HFF-Myc (cell line): ENCODE measurements around the gene LYZL1.
"Not testable (repeated sequence)": the region's sequence is repeated elsewhere in the genome, so short reads cannot be mapped to it uniquely, and the experiment has no call there.

Experiments used
- DNase-seq: peaks from one replicate; pipeline ENCODE4 v3.0.0-alpha.2; 2011; ENCODE audit warnings: low read depth; ENCODE audit errors: extremely low read depth
- H3K4me3 ChIP-seq: replicated peaks from 2 replicates; pipeline ENCODE4 v1.5.1; 2011; ENCODE audit warnings: low read depth, mild to moderate bottlenecking, control low read depth, low read length
- TF ChIP-seq, protein P1 (sequence below): IDR thresholded peaks from 2 replicates; pipeline ENCODE4 v1.5.1; 2012; ENCODE audit warnings: mild to moderate bottlenecking, low read depth, low read length, control low read depth; ENCODE audit errors: missing control alignments

LYZL1 gene

DNA sequence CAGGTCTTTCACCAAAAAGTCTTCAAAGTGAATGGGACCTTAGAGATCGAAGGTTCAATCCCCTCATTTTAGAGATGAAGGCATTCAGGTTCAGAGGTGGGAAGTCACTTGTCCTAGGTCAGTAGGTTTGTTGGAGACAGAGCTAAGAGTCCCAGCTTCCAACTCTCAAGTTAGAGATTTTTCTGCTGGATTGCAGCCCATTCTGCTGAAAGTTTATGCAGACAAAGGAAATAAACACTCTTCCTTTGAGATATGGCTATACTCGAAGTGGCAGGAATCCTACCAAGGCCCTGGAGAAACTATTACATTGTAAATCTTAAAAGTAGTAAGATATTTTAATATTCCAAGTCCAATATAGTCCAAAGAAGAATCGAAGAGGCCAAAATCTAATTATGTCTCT is 64.4 kb downstream of the LYZL1 start:
- no peak overlapping the region for H3K4me3 ChIP-seq
- TF ChIP-seq, protein P1, sequence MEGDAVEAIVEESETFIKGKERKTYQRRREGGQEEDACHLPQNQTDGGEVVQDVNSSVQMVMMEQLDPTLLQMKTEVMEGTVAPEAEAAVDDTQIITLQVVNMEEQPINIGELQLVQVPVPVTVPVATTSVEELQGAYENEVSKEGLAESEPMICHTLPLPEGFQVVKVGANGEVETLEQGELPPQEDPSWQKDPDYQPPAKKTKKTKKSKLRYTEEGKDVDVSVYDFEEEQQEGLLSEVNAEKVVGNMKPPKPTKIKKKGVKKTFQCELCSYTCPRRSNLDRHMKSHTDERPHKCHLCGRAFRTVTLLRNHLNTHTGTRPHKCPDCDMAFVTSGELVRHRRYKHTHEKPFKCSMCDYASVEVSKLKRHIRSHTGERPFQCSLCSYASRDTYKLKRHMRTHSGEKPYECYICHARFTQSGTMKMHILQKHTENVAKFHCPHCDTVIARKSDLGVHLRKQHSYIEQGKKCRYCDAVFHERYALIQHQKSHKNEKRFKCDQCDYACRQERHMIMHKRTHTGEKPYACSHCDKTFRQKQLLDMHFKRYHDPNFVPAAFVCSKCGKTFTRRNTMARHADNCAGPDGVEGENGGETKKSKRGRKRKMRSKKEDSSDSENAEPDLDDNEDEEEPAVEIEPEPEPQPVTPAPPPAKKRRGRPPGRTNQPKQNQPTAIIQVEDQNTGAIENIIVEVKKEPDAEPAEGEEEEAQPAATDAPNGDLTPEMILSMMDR: no peak
- no peak for DNase-seq

DNA sequence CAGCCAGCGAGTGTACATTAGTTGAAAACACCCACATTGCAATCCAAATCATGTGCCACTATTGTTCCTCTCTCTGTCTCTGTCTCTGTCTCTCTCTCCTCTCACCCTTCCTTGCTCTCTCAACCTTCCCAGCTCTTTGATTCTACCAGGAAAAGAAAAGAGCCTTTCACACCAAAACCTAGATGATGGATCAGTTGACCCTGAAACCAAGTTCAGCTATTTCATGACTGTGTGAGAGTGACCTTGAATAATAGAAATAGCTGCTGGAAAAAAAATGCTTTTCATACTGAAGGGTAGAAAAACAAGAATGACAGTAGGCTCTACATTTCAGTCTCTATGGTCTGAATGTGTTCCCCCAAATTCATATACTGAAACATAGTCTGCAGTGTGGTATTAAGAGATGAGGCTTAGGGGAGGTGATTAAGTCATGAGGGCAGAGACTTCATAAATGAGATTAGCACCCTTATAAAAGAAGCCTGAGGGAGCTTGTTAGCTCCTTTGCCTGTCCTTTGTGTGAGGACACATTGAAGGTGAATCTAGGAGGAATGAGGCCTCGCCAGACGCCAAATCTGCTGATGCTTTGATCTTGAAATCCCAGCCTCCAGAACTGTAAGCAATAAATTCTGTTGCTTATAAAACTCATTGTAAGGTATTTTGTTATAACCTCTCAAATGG is 65.2 kb downstream of the LYZL1 start:
- H3K4me3 ChIP-seq: no peak overlapping the region
- TF ChIP-seq, protein P1: no peak
- no peak for DNase-seq

DNA sequence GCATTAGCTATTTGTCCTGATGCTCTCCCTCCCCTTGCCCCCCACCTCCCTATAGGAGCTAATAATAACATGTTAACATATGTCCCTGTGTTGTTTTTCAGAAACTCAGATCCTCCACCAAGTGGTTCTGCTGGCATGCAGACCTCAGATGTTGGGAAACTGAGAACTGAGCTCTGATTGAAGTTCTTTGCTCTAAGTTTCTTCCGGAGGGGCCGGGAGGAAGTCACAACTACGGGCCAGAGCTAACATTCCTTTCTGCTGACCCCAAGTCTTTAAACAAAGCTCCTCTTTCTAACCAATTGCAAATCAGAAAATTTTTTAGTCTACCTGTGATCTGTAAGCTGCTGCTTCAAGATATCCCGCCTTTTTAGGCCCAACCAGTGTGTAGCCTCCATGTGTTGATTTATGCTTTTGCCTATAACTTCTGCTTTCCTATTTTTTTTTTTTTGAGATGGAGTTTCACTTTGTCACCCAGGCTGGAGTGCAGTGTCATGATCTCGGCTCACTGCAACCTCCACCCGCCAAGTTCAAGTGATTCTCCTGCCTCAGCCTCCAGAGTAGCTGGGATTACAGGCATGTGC is 66.6 kb downstream of the LYZL1 start:
- TF ChIP-seq, protein P1: no peak
- no peak for DNase-seq
- no peak overlapping the region for H3K4me3 ChIP-seq

GRCh38 chr10:29356931-29357330 is 68.1 kb downstream of the LYZL1 start:
- DNase-seq: no peak
- TF ChIP-seq, protein P1: no peak
- H3K4me3 ChIP-seq: no peak overlapping the region

GRCh38 chr10:29358010-29358616 is 69.2 kb downstream of the LYZL1 start:
- TF ChIP-seq, protein P1: no peak
- no peak for DNase-seq
- no peak overlapping the region for H3K4me3 ChIP-seq

DNA sequence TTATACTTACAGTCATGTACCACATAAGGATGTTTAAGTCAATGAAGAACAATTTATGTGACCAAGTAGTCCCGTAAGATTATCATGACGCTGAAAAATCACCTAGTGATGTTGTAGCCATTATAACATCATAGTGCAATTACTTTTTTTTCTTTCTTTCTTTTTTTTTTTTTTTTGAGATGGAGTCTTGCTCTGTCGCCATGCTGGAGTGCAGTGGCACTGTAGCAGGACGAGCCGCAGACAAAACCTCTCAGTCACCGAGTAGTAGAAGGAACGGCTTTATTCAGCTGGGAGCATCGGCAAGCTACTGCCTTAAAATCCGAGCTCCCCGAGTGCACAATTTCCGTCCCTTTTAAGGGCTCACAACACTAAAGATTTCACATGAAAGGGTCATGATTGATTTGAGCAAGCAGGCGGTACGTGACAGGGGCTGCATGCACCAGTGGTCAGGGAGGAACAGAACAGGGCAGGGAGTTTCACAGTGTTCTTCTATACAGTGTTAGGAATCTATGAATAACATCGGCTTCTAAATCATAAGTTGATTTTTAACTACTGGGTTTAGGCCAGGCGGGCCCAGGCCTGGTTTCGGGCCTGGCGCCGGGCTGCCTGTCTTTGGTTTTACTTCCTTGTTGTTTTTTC is 71.5 kb downstream of the LYZL1 start:
- not testable (repeated sequence) for H3K4me3 ChIP-seq, DNase-seq
